ENCODE results near the gene AFAP1L2. TPM values are rescaled to one million over a fixed set of nuclear protein-coding genes. Genes with fewer than 3 reads are reported as not detected.

The AFAP1L2 gene
- polyA plus RNA-seq, 3 donors: 0.01 to 0.43 TPM; not detected in 1

DNA sequence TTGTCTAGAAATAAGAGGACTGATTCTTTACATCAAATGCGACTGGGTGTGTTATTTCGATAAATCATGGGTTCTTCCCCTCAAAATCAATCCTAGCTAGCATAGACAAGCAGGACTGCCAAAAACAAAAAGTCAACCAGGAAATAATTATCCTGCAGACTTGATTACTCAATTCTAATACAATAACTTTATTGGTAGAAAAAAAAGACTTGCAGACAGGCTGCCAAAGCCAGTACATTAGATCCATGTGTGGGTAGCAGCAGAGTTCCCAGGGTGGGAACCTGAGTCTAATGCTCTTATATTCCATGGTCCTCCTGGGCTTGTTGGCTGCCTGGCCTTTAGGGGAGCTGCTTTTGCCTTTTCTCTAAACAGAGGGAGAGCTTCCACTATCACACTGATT lies 7.8 kb downstream of the AFAP1L2 start:
- Histone ChIP-seq H3K4me2 (replicated peaks; ENCODE audit: extremely low read depth, low read length, poor library complexity, severe bottlenecking) (no peak overlapping the region), H4K20me1 (ENCODE audit: insufficient read depth, low read length) (no peaks in the 10 kb centered on the region), H3K27ac (ENCODE audit: low read depth in 1 of 2, low read length in 2 of 2) (no peak overlapping the region), H3K4me1 (ENCODE audit: control insufficient read depth in 1 of 2, insufficient read depth in 2 of 2, low read length in 2 of 2) (no peaks in the 10 kb centered on the region), H2AFZ (ENCODE audit: insufficient read depth, low read depth, low read length, poor library complexity, severe bottlenecking) (no peak overlapping the region), H3K36me3 (replicated peaks in 1 of 2; ENCODE audit: control insufficient read depth in 1 of 2, insufficient read depth in 2 of 2, low read length in 2 of 2) (no peaks in the 10 kb centered on the region), H3K4me3 (replicated peaks in 1 of 3; ENCODE audit: low read depth in 2 of 3, low read length in 3 of 3) (no peak overlapping the region), H3K27me3 (ENCODE audit: control insufficient read depth in 2 of 2, insufficient read depth in 2 of 2, low read length in 2 of 2) (peaks cover 5 to 9% of the 10 kb centered on the region in 2 donors), H3K79me2 (ENCODE audit: insufficient read depth, low read length) (no peaks in the 10 kb centered on the region), H3K9ac (ENCODE audit: insufficient read depth, low read length, poor library complexity, severe bottlenecking) (no peak overlapping the region), H3K9me3 (replicated peaks in 1 of 2; ENCODE audit: control insufficient read depth in 1 of 2, insufficient read depth in 1 of 2, low read length in 2 of 2) (no peaks in the 10 kb centered on the region)
- intact Hi-C loops (cut with micrococcal nuclease): no loop called here
- H3K36me3 Mint-ChIP-seq: no peaks in the 10 kb centered on the region
- no peak overlapping the region for H3K27ac Mint-ChIP-seq
- peaks cover 9 to 23% (median 14%) of the 10 kb centered on the region in 3 donors for H3K27me3 Mint-ChIP-seq (ENCODE audit: low read depth in 3 of 3)
- no peak for DNase-seq
- 86% methylated on average over 1 of the region's 2 CpGs for WGBS (ENCODE audit: insufficient coverage)
- TF ChIP-seq, protein P1, sequence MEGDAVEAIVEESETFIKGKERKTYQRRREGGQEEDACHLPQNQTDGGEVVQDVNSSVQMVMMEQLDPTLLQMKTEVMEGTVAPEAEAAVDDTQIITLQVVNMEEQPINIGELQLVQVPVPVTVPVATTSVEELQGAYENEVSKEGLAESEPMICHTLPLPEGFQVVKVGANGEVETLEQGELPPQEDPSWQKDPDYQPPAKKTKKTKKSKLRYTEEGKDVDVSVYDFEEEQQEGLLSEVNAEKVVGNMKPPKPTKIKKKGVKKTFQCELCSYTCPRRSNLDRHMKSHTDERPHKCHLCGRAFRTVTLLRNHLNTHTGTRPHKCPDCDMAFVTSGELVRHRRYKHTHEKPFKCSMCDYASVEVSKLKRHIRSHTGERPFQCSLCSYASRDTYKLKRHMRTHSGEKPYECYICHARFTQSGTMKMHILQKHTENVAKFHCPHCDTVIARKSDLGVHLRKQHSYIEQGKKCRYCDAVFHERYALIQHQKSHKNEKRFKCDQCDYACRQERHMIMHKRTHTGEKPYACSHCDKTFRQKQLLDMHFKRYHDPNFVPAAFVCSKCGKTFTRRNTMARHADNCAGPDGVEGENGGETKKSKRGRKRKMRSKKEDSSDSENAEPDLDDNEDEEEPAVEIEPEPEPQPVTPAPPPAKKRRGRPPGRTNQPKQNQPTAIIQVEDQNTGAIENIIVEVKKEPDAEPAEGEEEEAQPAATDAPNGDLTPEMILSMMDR (IDR thresholded peaks at IDR 0.05): no peak
- H3K4me3 Mint-ChIP-seq: no peak overlapping the region
- no peaks in the 10 kb centered on the region for H3K9me3 Mint-ChIP-seq
- H3K4me1 Mint-ChIP-seq: no peaks in the 10 kb centered on the region

DNA sequence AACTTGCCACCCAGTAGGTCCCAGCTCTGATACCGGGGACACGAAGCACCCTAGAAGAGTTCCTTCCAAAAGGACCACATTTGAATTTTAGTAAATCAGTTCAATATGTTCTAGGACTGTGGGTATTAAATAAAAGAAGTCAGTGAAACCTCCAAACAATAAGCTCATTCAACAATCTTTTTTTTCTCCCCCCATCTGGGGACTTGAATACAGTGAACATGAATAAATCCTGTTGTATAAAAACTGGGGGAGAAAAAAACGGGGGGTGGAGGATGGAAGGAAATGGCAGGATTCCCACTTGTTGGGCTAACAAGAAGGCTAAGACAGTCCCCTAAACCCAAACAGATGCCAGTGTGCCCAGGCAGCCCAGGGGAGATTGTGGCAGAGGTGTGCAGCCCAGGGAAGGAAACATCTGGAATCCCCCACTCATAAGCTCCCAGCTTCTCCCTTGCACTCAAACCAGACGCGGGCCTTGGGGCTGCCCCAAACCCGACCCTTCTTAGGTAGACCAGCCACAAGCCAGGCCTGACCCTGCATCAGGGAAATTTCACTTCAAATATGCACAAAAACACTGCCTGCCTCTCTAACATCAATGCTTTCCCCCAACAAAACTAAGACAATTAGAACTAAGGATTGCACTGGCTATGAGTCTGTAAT lies 8.8 kb downstream of the AFAP1L2 start:
- no peaks in the 10 kb centered on the region for H3K79me2 ChIP-seq (ENCODE audit: insufficient read depth, low read length)
- H3K36me3 Mint-ChIP-seq: no peaks in the 10 kb centered on the region
- no peaks in the 10 kb centered on the region for H3K9me3 Mint-ChIP-seq
- H3K36me3 ChIP-seq (replicated peaks in 1 of 2; ENCODE audit: control insufficient read depth in 1 of 2, insufficient read depth in 2 of 2, low read length in 2 of 2): no peaks in the 10 kb centered on the region
- DNase-seq: no peak
- H3K27ac Mint-ChIP-seq: no peak overlapping the region
- H3K4me2 ChIP-seq (replicated peaks; ENCODE audit: extremely low read depth, low read length, poor library complexity, severe bottlenecking): no peak overlapping the region
- H3K4me1 ChIP-seq (ENCODE audit: control insufficient read depth in 1 of 2, insufficient read depth in 2 of 2, low read length in 2 of 2): no peaks in the 10 kb centered on the region
- no peak overlapping the region for H2AFZ ChIP-seq (ENCODE audit: insufficient read depth, low read depth, low read length, poor library complexity, severe bottlenecking)
- intact Hi-C loops (cut with micrococcal nuclease): no loop called here
- TF ChIP-seq, protein P1 (IDR thresholded peaks at IDR 0.05): no peak
- H3K27me3 Mint-ChIP-seq (ENCODE audit: low read depth in 3 of 3): peaks cover 5 to 17% (median 11%) of the 10 kb centered on the region in 3 donors
- no peaks in the 10 kb centered on the region for H3K9me3 ChIP-seq (replicated peaks in 1 of 2; ENCODE audit: control insufficient read depth in 1 of 2, insufficient read depth in 1 of 2, low read length in 2 of 2)
- H3K27me3 ChIP-seq (ENCODE audit: control insufficient read depth in 2 of 2, insufficient read depth in 2 of 2, low read length in 2 of 2): peaks cover 0 to 2% of the 10 kb centered on the region in 2 donors
- peak overlapping the region in 1 of 2 donors; percentile 23 for H3K4me3 Mint-ChIP-seq
- WGBS (ENCODE audit: insufficient coverage): 9% methylated on average over 3 of the region's 6 CpGs
- H4K20me1 ChIP-seq (ENCODE audit: insufficient read depth, low read length): no peaks in the 10 kb centered on the region
- H3K9ac ChIP-seq (ENCODE audit: insufficient read depth, low read length, poor library complexity, severe bottlenecking): no peak overlapping the region
- H3K4me1 Mint-ChIP-seq: no peaks in the 10 kb centered on the region
- H3K27ac ChIP-seq (ENCODE audit: low read depth in 1 of 2, low read length in 2 of 2): no peak overlapping the region
- H3K4me3 ChIP-seq (replicated peaks in 1 of 3; ENCODE audit: low read depth in 2 of 3, low read length in 3 of 3): no peak overlapping the region
